K562 (cell line): ENCODE results near the gene SMIM41. TPM values are rescaled to one million over a fixed set of nuclear protein-coding genes. Genes with fewer than 3 reads are reported as not detected.

Experiments used
- HLTF ChIP-seq: fragments of 450-650 bp; IDR thresholded peaks from 2 replicates; pipeline ENCODE4 v1.6.1; 2016
- SMARCA4 ChIP-seq: fragments of 450-650 bp; IDR thresholded peaks from 2 replicates; pipeline ENCODE4 v1.6.1; 2016
- polyA plus RNA-seq, 8 experiments: library from polyadenylated mRNA; depleted of rRNA in 4 of 8; stranded (reverse) in 5 of 8; unstranded in 3 of 8; fragments of >200 nt; fragmentation: Nextera tagmentation in 2 of 8; fragmentation: Illumina TruSeq in 1 of 8; extraction: Ambion mirVana in 2 of 8; extraction: Trizol in 1 of 8; gene quantifications; 2 replicates each; pipeline versions ENCODE4 v1.2.1 to v1.2.3, GENCODE V29; 2011 to 2014; ENCODE audit warnings: inconsistent platforms in 1 of 8, missing spikeins in 1 of 8
- total RNA-seq, 7 experiments: library from RNA; depleted of rRNA in 6 of 7; stranded (reverse); fragments of >200 nt in 6 of 7; fragmentation: Illumina TruSeq in 2 of 7; extraction: Trizol in 2 of 7; gene quantifications; 2 replicates each; pipeline versions ENCODE4 v1.2.1 to v1.2.3, GENCODE V29; 2011 to 2021; ENCODE audit warnings: low replicate concordance in 1 of 7
- TF ChIP-seq, protein P1 (sequence below): fragments of 450-650 bp; IDR thresholded peaks from 2 replicates; pipeline ENCODE4 v1.6.1; 2016; ENCODE audit warnings: mild to moderate bottlenecking, moderate library complexity

The SMIM41 gene
- total and polyA plus RNA-seq, 9 of the 15 experiments (the other 6 are each of a cell fraction or from before 2014, with no cell fraction given): not detected

DNA sequence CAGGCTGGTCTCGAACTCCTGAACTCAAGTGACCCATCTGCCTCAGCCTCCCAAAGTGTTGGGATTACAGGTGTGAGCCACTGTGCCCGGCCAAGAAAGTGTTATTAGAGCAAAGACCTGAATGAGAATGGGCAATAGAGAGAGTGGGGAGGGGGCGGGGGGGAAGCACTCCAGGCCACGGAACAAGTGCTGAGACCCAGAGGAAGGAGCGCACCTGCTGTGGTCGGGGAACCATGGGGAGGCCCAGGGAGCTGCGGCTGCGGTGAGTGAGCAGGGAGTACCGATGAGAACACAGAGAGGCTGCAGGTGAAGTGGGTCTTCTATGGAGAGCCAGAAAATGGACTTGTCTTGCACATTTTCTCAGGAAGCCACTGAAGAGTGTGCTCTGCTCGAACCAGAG is 10.8 kb downstream of the SMIM41 start (continued):
- TF ChIP-seq, protein P1, sequence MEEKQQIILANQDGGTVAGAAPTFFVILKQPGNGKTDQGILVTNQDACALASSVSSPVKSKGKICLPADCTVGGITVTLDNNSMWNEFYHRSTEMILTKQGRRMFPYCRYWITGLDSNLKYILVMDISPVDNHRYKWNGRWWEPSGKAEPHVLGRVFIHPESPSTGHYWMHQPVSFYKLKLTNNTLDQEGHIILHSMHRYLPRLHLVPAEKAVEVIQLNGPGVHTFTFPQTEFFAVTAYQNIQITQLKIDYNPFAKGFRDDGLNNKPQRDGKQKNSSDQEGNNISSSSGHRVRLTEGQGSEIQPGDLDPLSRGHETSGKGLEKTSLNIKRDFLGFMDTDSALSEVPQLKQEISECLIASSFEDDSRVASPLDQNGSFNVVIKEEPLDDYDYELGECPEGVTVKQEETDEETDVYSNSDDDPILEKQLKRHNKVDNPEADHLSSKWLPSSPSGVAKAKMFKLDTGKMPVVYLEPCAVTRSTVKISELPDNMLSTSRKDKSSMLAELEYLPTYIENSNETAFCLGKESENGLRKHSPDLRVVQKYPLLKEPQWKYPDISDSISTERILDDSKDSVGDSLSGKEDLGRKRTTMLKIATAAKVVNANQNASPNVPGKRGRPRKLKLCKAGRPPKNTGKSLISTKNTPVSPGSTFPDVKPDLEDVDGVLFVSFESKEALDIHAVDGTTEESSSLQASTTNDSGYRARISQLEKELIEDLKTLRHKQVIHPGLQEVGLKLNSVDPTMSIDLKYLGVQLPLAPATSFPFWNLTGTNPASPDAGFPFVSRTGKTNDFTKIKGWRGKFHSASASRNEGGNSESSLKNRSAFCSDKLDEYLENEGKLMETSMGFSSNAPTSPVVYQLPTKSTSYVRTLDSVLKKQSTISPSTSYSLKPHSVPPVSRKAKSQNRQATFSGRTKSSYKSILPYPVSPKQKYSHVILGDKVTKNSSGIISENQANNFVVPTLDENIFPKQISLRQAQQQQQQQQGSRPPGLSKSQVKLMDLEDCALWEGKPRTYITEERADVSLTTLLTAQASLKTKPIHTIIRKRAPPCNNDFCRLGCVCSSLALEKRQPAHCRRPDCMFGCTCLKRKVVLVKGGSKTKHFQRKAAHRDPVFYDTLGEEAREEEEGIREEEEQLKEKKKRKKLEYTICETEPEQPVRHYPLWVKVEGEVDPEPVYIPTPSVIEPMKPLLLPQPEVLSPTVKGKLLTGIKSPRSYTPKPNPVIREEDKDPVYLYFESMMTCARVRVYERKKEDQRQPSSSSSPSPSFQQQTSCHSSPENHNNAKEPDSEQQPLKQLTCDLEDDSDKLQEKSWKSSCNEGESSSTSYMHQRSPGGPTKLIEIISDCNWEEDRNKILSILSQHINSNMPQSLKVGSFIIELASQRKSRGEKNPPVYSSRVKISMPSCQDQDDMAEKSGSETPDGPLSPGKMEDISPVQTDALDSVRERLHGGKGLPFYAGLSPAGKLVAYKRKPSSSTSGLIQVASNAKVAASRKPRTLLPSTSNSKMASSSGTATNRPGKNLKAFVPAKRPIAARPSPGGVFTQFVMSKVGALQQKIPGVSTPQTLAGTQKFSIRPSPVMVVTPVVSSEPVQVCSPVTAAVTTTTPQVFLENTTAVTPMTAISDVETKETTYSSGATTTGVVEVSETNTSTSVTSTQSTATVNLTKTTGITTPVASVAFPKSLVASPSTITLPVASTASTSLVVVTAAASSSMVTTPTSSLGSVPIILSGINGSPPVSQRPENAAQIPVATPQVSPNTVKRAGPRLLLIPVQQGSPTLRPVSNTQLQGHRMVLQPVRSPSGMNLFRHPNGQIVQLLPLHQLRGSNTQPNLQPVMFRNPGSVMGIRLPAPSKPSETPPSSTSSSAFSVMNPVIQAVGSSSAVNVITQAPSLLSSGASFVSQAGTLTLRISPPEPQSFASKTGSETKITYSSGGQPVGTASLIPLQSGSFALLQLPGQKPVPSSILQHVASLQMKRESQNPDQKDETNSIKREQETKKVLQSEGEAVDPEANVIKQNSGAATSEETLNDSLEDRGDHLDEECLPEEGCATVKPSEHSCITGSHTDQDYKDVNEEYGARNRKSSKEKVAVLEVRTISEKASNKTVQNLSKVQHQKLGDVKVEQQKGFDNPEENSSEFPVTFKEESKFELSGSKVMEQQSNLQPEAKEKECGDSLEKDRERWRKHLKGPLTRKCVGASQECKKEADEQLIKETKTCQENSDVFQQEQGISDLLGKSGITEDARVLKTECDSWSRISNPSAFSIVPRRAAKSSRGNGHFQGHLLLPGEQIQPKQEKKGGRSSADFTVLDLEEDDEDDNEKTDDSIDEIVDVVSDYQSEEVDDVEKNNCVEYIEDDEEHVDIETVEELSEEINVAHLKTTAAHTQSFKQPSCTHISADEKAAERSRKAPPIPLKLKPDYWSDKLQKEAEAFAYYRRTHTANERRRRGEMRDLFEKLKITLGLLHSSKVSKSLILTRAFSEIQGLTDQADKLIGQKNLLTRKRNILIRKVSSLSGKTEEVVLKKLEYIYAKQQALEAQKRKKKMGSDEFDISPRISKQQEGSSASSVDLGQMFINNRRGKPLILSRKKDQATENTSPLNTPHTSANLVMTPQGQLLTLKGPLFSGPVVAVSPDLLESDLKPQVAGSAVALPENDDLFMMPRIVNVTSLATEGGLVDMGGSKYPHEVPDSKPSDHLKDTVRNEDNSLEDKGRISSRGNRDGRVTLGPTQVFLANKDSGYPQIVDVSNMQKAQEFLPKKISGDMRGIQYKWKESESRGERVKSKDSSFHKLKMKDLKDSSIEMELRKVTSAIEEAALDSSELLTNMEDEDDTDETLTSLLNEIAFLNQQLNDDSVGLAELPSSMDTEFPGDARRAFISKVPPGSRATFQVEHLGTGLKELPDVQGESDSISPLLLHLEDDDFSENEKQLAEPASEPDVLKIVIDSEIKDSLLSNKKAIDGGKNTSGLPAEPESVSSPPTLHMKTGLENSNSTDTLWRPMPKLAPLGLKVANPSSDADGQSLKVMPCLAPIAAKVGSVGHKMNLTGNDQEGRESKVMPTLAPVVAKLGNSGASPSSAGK: no peak
- TF ChIP-seq SMARCA4 (no peak), HLTF (no peak)
